ENCODE measurements around the gene SPOCK3.

DNA sequence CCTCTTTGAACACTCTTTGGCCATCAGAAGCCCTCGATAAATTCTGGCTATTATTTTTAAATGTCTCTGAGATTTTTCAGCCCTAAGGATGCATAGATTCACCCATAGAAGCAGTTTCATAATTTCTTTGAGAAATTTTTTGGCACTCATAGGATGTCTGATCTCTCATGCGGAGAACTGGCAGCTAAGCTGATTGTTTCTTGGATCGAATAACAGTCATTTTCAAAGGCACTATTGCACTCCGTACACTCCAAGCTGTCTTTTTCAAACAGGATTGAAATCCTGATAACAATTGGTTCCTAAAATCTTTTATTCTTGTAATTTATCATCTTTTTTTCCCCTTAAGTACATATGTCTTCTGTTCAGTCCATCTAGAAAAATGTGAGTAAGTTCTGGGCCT, 411.9 kb downstream of the SPOCK3 start:
- TF ChIP-seq, protein P1, sequence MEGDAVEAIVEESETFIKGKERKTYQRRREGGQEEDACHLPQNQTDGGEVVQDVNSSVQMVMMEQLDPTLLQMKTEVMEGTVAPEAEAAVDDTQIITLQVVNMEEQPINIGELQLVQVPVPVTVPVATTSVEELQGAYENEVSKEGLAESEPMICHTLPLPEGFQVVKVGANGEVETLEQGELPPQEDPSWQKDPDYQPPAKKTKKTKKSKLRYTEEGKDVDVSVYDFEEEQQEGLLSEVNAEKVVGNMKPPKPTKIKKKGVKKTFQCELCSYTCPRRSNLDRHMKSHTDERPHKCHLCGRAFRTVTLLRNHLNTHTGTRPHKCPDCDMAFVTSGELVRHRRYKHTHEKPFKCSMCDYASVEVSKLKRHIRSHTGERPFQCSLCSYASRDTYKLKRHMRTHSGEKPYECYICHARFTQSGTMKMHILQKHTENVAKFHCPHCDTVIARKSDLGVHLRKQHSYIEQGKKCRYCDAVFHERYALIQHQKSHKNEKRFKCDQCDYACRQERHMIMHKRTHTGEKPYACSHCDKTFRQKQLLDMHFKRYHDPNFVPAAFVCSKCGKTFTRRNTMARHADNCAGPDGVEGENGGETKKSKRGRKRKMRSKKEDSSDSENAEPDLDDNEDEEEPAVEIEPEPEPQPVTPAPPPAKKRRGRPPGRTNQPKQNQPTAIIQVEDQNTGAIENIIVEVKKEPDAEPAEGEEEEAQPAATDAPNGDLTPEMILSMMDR (conservative IDR thresholded peaks at IDR 0.05; ENCODE audit: low read length) = no peak
- no peak for TF ChIP-seq EZH2phosphoT487 (IDR thresholded peaks at IDR 0.05; ENCODE audit: borderline replicate concordance, low read depth, low read length)
